WTC11 (cell line): ENCODE measurements around the gene BLM.

Source experiments
- ATF3 ChIP-seq: sonication (generic); formaldehyde crosslinking; conservative IDR thresholded peaks from 2 replicates; pipeline ENCODE4 v1.8.1; 2022; ENCODE audit warnings: mild to moderate bottlenecking, missing genetic modification reagents
- CTCF ChIP-seq: fragments of 200-600 bp; IDR thresholded peaks from 2 replicates; pipeline ENCODE4 v1.8.0; 2022; ENCODE audit warnings: antibody characterized with exemption
- ETV6 ChIP-seq: sonication (generic); formaldehyde crosslinking; IDR thresholded peaks from 2 replicates; pipeline ENCODE4 v1.8.1; 2022; ENCODE audit warnings: mild to moderate bottlenecking, missing genetic modification reagents
- HMGXB4 ChIP-seq: sonication (generic); formaldehyde crosslinking; IDR thresholded peaks from 2 replicates; pipeline ENCODE4 v1.8.1; 2023; ENCODE audit warnings: mild to moderate bottlenecking, moderate library complexity, missing genetic modification reagents
- MAX ChIP-seq: sonication (generic); formaldehyde crosslinking; IDR thresholded peaks from 2 replicates; pipeline ENCODE4 v1.8.0; 2022; ENCODE audit warnings: mild to moderate bottlenecking, missing genetic modification reagents
- NFYB ChIP-seq: sonication (generic); formaldehyde crosslinking; conservative IDR thresholded peaks from 2 replicates; pipeline ENCODE4 v1.8.0; 2022; ENCODE audit warnings: low read depth, missing genetic modification reagents
- NR2C2 ChIP-seq: sonication (generic); formaldehyde crosslinking; IDR thresholded peaks from 2 replicates; pipeline ENCODE4 v1.8.0; 2022; ENCODE audit warnings: mild to moderate bottlenecking, missing genetic modification reagents
- TEAD4 ChIP-seq: sonication (generic); formaldehyde crosslinking; IDR thresholded peaks from 2 replicates; pipeline ENCODE4 v1.8.0; 2022; ENCODE audit warnings: mild to moderate bottlenecking, missing genetic modification reagents
- TP53 ChIP-seq: sonication (generic); formaldehyde crosslinking; IDR thresholded peaks from 2 replicates; pipeline ENCODE4 v1.8.1; 2023; ENCODE audit warnings: mild to moderate bottlenecking, missing genetic modification reagents
- ZBTB21 ChIP-seq: sonication (generic); formaldehyde crosslinking; IDR thresholded peaks from 2 replicates; pipeline ENCODE4 v1.8.1; 2023; ENCODE audit warnings: mild to moderate bottlenecking, missing genetic modification reagents, borderline replicate concordance
- ZNF121 ChIP-seq: sonication (generic); formaldehyde crosslinking; IDR thresholded peaks from 2 replicates; pipeline ENCODE4 v1.8.0; 2023; ENCODE audit warnings: missing genetic modification reagents
- TF ChIP-seq, protein P1 (sequence below): sonication (generic); formaldehyde crosslinking; IDR thresholded peaks from 2 replicates; pipeline ENCODE4 v1.8.0; 2022; ENCODE audit warnings: mild to moderate bottlenecking, missing genetic modification reagents

- TF ChIP-seq CTCF (no peak), MAX (no peak), ZBTB21 (CRISPR knock-in tag) (no peak), NFYB (CRISPR knock-in tag) (no peak), ZNF121 (CRISPR knock-in tag) (no peak), ATF3 (no peak), NR2C2 (CRISPR knock-in tag) (no peak), TP53 (CRISPR knock-in tag) (no peak), ETV6 (CRISPR knock-in tag) (no peak), HMGXB4 (CRISPR knock-in tag) (no peak), TEAD4 (CRISPR knock-in tag) (no peak)
- TF ChIP-seq, protein P1, sequence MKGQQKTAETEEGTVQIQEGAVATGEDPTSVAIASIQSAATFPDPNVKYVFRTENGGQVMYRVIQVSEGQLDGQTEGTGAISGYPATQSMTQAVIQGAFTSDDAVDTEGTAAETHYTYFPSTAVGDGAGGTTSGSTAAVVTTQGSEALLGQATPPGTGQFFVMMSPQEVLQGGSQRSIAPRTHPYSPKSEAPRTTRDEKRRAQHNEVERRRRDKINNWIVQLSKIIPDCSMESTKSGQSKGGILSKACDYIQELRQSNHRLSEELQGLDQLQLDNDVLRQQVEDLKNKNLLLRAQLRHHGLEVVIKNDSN (CRISPR knock-in tag) = no peak
These were observed 97.2 kb downstream of the BLM start for GRCh38 chr15:90814191-90814821.
